ENCODE measurements around the gene AXIN1.
A peak's percentile ranks its signal among the peaks of the same experiment; 100 is the strongest.
"Not testable (repeated sequence)": the region's sequence is repeated elsewhere in the genome, so short reads cannot be mapped to it uniquely, and the experiment has no call there.

AXIN1 gene

GRCh38 chr16:369275-369865 is 16.8 kb upstream of the AXIN1 start:
- DNase-seq (ENCODE audit: low spot score): no peak

DNA sequence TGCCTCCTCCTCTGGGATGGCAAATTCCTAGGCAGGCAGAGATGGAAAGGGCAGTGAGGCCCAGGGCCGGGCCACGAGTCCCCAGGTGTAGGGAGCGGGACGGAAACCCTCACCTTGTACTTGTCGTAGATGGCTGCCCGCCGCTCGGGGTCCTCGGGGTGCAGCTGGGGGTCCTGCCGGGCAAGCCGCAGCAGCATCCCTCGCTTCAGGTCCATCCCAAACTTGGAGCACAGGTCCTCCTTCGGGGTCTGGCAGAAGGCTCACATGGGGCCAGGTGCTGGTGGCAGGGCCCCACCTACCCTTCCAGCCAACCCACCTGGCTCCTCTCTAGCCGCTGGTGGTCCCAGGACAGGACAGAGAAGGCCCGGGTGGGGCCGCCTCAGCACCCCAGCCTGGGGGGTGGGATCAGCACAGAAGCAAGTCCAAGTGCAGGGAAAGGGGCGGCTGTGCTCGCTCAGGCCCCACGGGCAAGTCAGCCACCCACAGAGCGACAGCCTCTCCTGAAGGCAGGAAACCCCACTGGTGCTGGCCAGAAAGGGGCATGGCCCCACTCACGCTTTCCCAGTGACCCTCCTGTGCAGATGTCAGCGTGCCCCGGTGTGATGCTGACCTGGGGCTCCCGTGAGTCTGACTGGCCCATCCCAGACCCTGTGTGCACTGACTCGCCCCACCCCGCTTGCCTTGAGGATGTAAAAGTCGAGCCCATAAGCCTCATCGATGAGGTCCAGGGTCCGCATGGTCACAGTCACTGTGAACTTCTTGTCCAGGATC is 16.1 kb upstream of the AXIN1 start:
- no peak for DNase-seq (ENCODE audit: low spot score)

DNA sequence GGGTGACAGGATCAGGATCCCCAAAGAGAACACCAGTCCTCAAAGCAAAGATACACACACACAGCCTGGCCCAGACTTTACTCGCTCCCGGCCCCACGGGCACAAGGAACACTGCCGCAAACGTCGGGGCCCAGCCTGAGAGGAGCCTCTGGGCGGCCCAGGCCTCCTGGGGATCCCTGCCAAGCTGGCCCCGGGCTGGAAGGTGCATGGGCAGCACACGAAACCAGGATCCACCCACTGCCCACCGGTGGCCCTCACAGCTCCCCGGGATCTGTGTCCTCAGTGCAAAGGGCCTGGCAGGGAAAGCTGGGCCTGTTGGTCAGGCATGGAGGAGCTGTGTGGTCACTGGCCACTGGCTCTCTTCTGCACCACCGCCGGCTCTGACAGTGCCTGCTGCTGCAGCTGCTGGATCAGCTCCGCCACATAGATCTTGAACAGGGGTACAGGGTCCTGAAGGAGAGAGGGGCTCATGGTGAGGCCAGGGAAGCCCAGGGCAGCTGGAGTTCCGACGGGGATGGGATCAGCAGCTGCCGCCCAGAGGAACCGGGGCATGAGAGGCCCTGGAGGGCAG is 14.9 kb upstream of the AXIN1 start:
- DNase-seq (ENCODE audit: low spot score): no peak

DNA sequence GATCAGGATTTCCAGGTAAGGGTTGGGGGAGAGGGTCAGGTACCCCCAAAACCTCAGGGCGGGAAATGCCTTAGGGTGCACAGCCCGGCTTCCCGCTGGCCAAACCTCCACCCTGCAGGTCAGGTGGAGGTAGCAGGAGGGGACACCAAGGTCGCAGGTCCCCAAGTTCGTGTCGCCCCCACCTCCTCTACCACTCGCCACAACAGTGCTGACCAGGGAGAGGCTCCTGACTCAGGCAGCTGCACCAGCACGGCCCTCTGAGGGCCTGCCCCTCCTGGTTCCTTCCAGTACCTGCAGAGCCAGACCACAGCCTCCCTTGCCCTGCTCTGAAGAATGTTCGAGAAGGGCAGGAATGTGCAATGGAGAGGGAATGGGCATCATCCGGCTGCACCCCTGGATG is 14.0 kb upstream of the AXIN1 start:
- no peak for DNase-seq (ENCODE audit: low spot score)

- DNase-seq (ENCODE audit: low spot score): no peak
These were observed 12.3 kb upstream of the AXIN1 start for GRCh38 chr16:364595-365491.

DNA sequence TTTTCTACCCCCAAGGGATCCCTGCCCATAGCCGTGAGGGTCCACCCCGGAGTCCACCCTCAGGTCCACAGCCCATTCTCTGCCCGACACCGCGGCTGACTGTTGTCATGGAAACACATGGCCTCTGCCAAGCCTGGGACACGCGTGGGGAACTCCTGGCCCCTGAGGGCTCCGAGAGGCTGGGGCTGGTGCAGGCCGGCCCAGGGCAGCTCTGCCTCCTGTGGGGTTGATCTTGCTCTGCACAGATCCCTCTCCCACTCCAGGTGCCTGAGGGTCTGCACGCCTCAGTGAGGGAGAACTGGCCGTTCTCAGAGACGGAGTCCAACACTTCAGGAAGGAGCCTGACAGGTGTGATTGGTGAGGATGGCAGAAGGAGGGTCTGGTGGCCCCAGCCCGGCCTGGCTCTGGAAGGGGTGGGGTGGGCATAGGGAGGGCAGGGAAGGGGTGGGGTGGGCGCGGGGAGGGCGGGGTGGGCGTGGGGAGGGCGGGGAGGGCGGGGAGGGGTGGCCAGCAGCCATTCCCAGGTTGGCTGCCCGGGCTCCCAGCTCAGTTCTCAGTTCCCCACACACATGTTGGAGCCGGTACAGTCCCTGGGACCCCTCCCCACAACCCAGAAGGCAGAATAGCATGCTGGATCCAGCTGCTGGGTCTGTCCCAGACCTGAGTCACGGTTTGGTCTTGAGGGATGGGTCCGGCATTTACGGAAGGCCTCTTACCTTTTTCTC is 11.4 kb upstream of the AXIN1 start:
- DNase-seq (ENCODE audit: low spot score): no peak

GRCh38 chr16:363110-363765 is 10.7 kb upstream of the AXIN1 start:
- DNase-seq (ENCODE audit: low spot score): no peak

- DNase-seq (ENCODE audit: low spot score): not testable (repeated sequence)
These were observed 10.1 kb upstream of the AXIN1 start for GRCh38 chr16:362702-362999.

GRCh38 chr16:361872-362701 is 9.6 kb upstream of the AXIN1 start:
- peak; percentile 83 for DNase-seq (ENCODE audit: low spot score)

DNA sequence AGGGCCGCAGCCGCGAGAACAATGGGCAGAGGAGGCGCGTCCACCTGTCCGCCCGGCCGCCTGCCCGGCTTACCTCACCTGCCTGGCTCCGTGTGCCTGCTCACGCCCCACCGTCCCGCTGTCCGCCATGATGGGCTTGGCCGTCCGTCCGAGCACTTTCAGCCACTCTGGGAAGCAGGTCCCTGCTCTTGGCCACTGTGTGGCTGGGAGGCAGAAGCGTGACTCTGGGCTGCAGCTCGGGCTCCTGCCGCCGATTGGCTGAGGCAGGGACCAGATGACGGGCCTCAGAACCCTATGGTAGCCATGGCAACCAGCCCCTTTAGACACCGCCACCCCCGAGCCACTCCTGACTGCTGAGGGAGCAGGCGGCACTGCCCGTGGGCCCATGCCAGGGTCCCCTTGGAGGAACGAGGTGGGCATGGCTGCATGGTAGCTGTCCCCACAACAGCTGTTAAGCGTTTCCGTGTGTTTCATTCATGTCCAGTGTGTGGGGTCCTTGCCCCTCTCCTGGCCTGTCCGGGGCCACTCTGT is 8.9 kb upstream of the AXIN1 start:
- DNase-seq (ENCODE audit: low spot score): no peak

GRCh38 chr16:360698-361336 is 8.3 kb upstream of the AXIN1 start:
- no peak for DNase-seq (ENCODE audit: low spot score)

GRCh38 chr16:359871-360697 is 7.6 kb upstream of the AXIN1 start:
- no peak for DNase-seq (ENCODE audit: low spot score)

DNA sequence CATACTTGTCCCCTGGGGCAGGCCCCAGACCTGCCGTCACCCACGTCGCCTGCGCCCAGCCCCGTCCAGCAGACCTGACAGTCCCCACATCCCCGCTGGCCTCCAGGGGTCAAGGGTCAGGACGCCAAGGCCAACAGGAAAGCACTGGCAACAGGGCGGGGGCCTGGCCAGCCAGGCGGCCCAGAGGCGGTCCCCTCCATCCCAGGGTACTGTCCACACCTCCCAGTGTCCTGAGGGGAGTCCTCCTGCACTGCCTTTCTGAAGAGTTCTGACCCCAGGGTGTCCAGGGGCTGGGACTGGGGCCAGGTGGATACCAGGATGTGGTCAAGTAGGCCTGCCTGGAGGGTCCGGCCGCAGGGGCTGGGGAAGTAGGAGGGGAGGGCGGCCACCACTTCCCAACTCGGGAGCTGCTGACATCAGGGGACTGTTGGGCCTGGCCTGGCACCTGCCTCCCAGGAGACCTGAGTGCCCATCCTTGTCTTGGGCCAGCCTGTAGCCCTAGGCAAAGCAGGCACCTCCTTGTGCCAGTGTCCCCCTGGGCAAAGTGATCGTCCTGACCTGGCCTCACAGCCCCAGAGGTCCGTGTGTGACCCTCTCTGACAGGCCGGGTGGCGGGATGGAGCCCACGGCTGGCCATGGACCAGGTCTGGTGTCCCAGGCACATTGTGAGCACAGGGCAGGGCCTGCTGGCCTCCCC is 6.7 kb upstream of the AXIN1 start:
- DNase-seq (ENCODE audit: low spot score): no peak

DNA sequence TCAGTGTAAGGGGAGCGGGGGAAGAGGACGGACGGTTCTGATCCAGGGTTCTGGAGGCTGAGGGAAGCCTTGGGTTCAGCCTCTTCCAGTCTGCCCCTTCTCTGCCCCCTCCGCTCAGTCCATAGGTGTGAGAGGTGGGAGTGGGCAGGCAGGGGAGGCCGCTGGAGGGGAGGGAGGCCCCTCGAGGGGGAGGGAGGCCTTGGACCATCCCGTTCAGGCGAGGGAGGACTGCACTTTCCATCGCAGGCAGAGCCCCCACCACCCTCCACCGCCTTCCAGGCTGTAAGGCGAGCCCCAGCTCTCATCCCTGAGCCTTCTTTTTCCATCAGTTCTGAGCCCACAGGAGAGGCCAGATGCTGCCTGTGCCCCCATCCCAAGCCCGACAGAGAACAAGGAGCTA is 4.2 kb upstream of the AXIN1 start:
- DNase-seq (ENCODE audit: low spot score): no peak

- no peak for DNase-seq (ENCODE audit: low spot score)
These were observed 2.5 kb upstream of the AXIN1 start for GRCh38 chr16:354971-355461.

GRCh38 chr16:354291-354881 is 1.9 kb upstream of the AXIN1 start:
- DNase-seq (ENCODE audit: low spot score): no peak

DNA sequence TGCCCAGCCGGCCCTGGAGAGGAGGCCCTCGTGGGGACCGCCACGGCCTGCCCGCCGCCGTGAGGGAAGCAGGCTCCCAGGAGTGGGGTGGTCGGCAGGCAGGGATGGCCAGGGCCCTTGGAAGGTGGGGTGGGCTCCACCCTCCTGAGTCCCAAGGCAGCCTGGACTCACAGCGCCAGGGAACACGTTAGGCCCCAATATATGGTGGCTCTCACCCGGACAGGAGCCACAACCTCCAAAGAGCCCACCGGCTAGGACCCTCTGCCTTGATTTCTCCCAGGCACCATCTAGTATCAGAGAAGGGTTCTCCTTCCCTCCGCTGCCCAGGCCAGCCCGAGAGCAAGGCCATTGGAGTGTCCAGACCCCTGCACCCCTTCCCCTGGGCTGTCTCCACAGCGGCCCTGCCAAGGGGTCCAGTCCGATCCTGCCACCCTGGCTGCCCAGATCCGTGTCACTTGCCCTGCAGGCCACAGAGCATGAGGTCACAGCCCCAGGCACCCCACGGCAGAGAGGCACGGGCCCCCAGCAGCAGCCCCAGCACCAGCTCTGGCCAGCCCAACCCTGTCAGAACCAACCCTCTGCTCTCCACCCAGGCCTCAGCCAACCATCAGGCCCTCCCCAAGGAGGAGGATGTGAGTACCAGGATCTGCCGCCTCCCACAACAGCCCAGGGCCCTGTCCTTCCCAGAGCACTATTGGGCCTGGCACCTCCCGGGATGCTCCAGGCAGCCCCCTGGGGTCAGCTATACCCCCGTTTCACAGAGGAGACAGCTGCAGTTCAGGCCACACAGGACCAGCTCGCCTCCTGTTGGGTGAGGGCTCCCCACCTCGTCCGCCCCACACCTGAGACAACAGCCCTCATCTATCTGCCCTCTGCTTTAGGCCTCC is 1.1 kb upstream of the AXIN1 start:
- no peak for DNase-seq (ENCODE audit: low spot score)

Measured in RKO (cell line).